Endodermal cell (in vitro differentiated cells): ENCODE measurements around the gene UBASH3B. TPM values are rescaled to one million over a fixed set of nuclear protein-coding genes. Genes with fewer than 3 reads are reported as not detected.

Experiments used
- DNase-seq: peaks from one replicate; pipeline ENCODE4 v3.0.0-alpha.2; 2017
- H3K27ac ChIP-seq: 2 replicates; pipeline ENCODE4 v1.5.1; 2013; ENCODE audit warnings: mild to moderate bottlenecking, low read depth, low read length, moderate library complexity
- H3K27me3 ChIP-seq: 2 replicates; pipeline ENCODE4 v1.6.1; 2013; ENCODE audit warnings: mild to moderate bottlenecking, low read length, moderate library complexity; ENCODE audit not compliant: insufficient read depth, control insufficient read depth, poor library complexity, severe bottlenecking
- H3K36me3 ChIP-seq: 2 replicates; pipeline ENCODE4 v1.7.0; 2013; ENCODE audit warnings: mild to moderate bottlenecking, low read length, moderate library complexity; ENCODE audit not compliant: control insufficient read depth, insufficient read depth
- H3K4me1 ChIP-seq: one replicate; pipeline ENCODE4 v1.7.0; 2013; ENCODE audit warnings: low read length; ENCODE audit not compliant: control insufficient read depth, insufficient read depth
- H3K4me3 ChIP-seq: 2 replicates; pipeline ENCODE4 v1.5.1; 2013; ENCODE audit warnings: mild to moderate bottlenecking, low read length, moderate library complexity
- H3K9ac ChIP-seq: 2 replicates; pipeline ENCODE4 v1.6.1; 2013; ENCODE audit warnings: mild to moderate bottlenecking, low read length, moderate library complexity; ENCODE audit not compliant: poor library complexity, severe bottlenecking; ENCODE audit errors: extremely low read depth
- H3K9me3 ChIP-seq: 2 replicates; pipeline ENCODE4 v1.6.1; 2013; ENCODE audit warnings: mild to moderate bottlenecking, low read length, moderate library complexity; ENCODE audit not compliant: control insufficient read depth
- H3K27ac Mint-ChIP-seq: 2 replicates; pipeline ENCODE4 v1.8.0; 2020; ENCODE audit warnings: mixed read lengths
- H3K27me3 Mint-ChIP-seq: 2 replicates; pipeline ENCODE4 v1.8.0; 2021; ENCODE audit warnings: mild to moderate bottlenecking, mixed read lengths; ENCODE audit not compliant: insufficient read depth
- H3K36me3 Mint-ChIP-seq: 2 replicates; pipeline ENCODE4 v1.8.0; 2020; ENCODE audit warnings: low read depth, mixed read lengths
- H3K4me1 Mint-ChIP-seq: 2 replicates; pipeline ENCODE4 v1.8.0; 2020; ENCODE audit warnings: mixed read lengths
- H3K4me3 Mint-ChIP-seq: 2 replicates; pipeline ENCODE4 v1.8.0; 2020; ENCODE audit warnings: mild to moderate bottlenecking, moderate library complexity, mixed read lengths
- H3K9me3 Mint-ChIP-seq: 2 replicates; pipeline ENCODE4 v1.8.0; 2020; ENCODE audit warnings: mild to moderate bottlenecking, mixed read lengths
- WGBS, 2 experiments: methylation state at CpG; one replicate each; pipeline versions ENCODE4 v1.1.5 to v1.1.7; 2013; ENCODE audit warnings: missing lambda C conversion rate in 2 of 2, mixed read lengths in 1 of 2; ENCODE audit not compliant: insufficient coverage in 1 of 2, insufficient read length in 1 of 2; 5-methylcytosine and 5-hydroxymethylcytosine counted together
- total RNA-seq, 2 donors: library from RNA; stranded (reverse); fragmentation: NEBNext Ultra II Directional in 1 of 2; extraction: Animal tissue kit (Norgen Biotek cat#: 25700) in 1 of 2; gene quantifications; 2 replicates in 1 of 2; 3 replicates in 1 of 2; pipeline ENCODE4 v1.2.1, GENCODE V29; 2021
- TF ChIP-seq, protein P1 (sequence below): fragments of 200-600 bp; sonication (generic); conservative IDR thresholded peaks from 2 replicates; pipeline ENCODE4 v1.5.0; 2021; ENCODE audit warnings: antibody characterized with exemption, mild to moderate bottlenecking

Gene UBASH3B
- total RNA-seq, 2 donors from 2014 or later = 6.0 to 9.0 TPM

DNA sequence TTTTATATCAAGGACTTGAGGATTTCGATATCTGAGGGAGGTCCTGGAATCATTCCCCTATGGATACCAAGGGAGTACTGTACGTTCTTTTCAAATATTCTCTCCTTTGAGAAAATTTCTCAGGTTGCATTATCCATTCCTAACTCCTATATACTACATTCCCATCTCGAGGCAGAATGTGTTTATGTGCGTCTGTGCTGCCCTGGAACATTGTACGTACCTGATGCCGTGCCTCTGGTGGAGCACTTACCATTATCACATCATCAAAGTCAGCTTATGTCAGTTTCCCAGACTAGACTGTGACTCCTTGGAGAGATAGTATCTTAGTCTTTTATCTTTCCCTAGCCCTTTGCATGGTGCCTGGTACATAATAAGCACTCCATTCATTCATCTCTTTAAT, 21.7 kb downstream of the UBASH3B start:
- Histone ChIP-seq H3K27ac (no peak overlapping the region), H3K9ac (no peak overlapping the region), H3K27me3 (no peaks in the 10 kb centered on the region), H3K9me3 (no peaks in the 10 kb centered on the region), H3K4me1 (no peaks in the 10 kb centered on the region), H3K36me3 (no peaks in the 10 kb centered on the region), H3K4me3 (no peak overlapping the region)
- H3K27ac Mint-ChIP-seq = no peak overlapping the region
- no peaks in the 10 kb centered on the region for H3K9me3 Mint-ChIP-seq
- TF ChIP-seq, protein P1, sequence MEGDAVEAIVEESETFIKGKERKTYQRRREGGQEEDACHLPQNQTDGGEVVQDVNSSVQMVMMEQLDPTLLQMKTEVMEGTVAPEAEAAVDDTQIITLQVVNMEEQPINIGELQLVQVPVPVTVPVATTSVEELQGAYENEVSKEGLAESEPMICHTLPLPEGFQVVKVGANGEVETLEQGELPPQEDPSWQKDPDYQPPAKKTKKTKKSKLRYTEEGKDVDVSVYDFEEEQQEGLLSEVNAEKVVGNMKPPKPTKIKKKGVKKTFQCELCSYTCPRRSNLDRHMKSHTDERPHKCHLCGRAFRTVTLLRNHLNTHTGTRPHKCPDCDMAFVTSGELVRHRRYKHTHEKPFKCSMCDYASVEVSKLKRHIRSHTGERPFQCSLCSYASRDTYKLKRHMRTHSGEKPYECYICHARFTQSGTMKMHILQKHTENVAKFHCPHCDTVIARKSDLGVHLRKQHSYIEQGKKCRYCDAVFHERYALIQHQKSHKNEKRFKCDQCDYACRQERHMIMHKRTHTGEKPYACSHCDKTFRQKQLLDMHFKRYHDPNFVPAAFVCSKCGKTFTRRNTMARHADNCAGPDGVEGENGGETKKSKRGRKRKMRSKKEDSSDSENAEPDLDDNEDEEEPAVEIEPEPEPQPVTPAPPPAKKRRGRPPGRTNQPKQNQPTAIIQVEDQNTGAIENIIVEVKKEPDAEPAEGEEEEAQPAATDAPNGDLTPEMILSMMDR = no peak
- no peaks in the 10 kb centered on the region for H3K36me3 Mint-ChIP-seq
- H3K4me1 Mint-ChIP-seq = peaks cover 3% of the 10 kb centered on the region
- 86 to 93% methylated on average over 6 of the region's 6 CpGs for WGBS, 2 experiments
- H3K27me3 Mint-ChIP-seq = no peaks in the 10 kb centered on the region
- no peak for DNase-seq
- no peak overlapping the region for H3K4me3 Mint-ChIP-seq

DNA sequence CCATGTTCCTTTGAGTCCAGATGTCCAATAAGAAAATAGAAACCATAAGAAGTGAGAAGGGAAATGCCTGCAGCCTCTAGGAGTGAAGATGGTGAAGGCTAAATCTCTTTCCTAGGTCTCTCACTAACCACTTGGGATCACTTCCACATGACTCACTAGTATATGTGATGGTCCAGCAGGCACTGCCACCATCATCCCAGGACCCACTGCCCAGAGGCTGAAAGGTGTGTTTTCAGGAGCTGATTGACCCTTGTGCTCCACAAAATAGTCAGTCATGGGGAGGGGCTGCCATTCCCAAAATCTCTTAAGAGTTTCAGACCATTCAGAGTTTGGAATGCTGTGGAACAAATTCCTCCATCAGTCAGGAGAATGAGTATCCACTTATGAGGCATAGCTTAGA, 22.9 kb downstream of the UBASH3B start:
- Mint-ChIP-seq H3K27ac (no peak overlapping the region), H3K4me1 (peaks cover 3% of the 10 kb centered on the region), H3K27me3 (no peaks in the 10 kb centered on the region), H3K36me3 (no peaks in the 10 kb centered on the region), H3K9me3 (no peaks in the 10 kb centered on the region), H3K4me3 (no peak overlapping the region)
- H3K9ac ChIP-seq = no peak overlapping the region
- H3K4me1 ChIP-seq = no peaks in the 10 kb centered on the region
- no peaks in the 10 kb centered on the region for H3K27me3 ChIP-seq
- H3K9me3 ChIP-seq = no peaks in the 10 kb centered on the region
- no peak overlapping the region for H3K27ac ChIP-seq
- H3K4me3 ChIP-seq = no peak overlapping the region
- no peak for DNase-seq
- TF ChIP-seq, protein P1 = no peak
- H3K36me3 ChIP-seq = no peaks in the 10 kb centered on the region

GRCh38 chr11:122679466-122679865, 23.9 kb downstream of the UBASH3B start:
- Histone ChIP-seq H3K4me3 (no peak overlapping the region), H3K27me3 (no peaks in the 10 kb centered on the region), H3K36me3 (no peaks in the 10 kb centered on the region), H3K27ac (no peak overlapping the region), H3K4me1 (no peaks in the 10 kb centered on the region), H3K9ac (no peak overlapping the region), H3K9me3 (no peaks in the 10 kb centered on the region)
- H3K9me3 Mint-ChIP-seq = no peaks in the 10 kb centered on the region
- H3K4me1 Mint-ChIP-seq = peaks cover 3% of the 10 kb centered on the region
- TF ChIP-seq, protein P1 = no peak
- H3K36me3 Mint-ChIP-seq = no peaks in the 10 kb centered on the region
- H3K27me3 Mint-ChIP-seq = no peaks in the 10 kb centered on the region
- no peak overlapping the region for H3K27ac Mint-ChIP-seq
- H3K4me3 Mint-ChIP-seq = no peak overlapping the region
- WGBS, 2 experiments = 94% methylated on average over 2 of the region's 2 CpGs; no CpG with 5 or more reads in 1 of the 2 experiments
- no peak for DNase-seq
